Fibroblast of villous mesenchyme (primary cell): Measurements from ENCODE around the gene PCBP3. TPM values are rescaled to one million over a fixed set of nuclear protein-coding genes. Genes with fewer than 3 reads are reported as not detected.

Experiments
- DNase-seq: peaks from one replicate; pipeline ENCODE4 v3.0.0-alpha.2; 2010; ENCODE audit warnings: low read depth
- H3K4me3 ChIP-seq: 2 replicates; pipeline ENCODE4 v1.5.1; 2011; ENCODE audit warnings: low read depth, mild to moderate bottlenecking, low read length
- CTCF ChIP-seq: IDR thresholded peaks from 2 replicates; pipeline ENCODE4 v1.5.1; 2012; ENCODE audit warnings: low read depth, mild to moderate bottlenecking, low read length; ENCODE audit not compliant: insufficient read depth
- total RNA-seq: library from RNA; depleted of rRNA; stranded (reverse); fragments of >200 nt; gene quantifications from 2 replicates; pipeline ENCODE4 v1.2.3, GENCODE V29; 2012

The PCBP3 gene
- total RNA-seq: 1.3 and 2.9 TPM in 2 replicates

- TF ChIP-seq CTCF: no peak
- DNase-seq: peak; percentile 94
- peak within 1 kb of the TSS; percentile 55 for H3K4me3 ChIP-seq
These were observed at the start of gene PCBP3 for GRCh38 chr21:45643021-45643980. PCBP3 (plus strand) TSS chr21:45643725; CDS start chr21:45850086, 206,361 bp downstream.

GRCh38 chr21:45594721-45595489 is 48.6 kb upstream of the PCBP3 start:
- H3K4me3 ChIP-seq: no peak overlapping the region
- no peak for DNase-seq
- TF ChIP-seq CTCF: no peak

DNA sequence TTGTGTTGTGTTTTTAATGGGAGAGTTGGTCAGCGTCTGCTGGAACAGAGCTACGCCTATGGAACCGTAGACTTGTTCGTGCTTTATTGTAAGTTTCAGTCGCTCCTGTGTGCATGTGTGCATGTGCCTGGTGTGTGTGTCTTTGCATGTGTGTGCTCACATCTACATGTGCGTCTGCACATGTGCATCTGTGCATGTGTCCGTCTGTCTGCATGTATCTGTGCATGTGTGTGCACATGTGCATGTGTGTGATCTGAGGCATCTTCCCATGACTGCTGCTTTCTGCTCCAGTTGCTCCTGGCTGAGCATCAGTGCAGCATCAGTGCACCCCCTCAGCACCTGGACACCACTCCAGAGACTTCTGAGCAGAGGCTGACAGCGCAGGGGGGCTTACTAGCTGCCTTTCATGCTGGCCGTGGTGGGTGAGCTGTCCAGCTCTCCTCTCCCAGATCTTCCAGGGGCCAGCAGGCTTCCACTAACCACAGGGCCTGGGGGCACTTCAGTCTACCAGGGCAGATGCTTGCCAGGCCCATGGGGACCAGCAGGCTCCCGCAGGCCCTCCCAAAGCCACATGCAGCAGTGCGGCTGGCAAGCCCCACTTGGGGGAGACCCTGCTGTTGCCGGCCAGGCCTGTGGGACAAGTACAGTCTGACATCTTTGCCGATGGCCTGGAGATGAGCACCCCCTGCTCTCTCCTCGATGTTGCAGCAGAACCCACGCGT is 47.8 kb upstream of the PCBP3 start:
- DNase-seq: no peak
- H3K4me3 ChIP-seq: no peak overlapping the region
- no peak for TF ChIP-seq CTCF

- no peak overlapping the region for H3K4me3 ChIP-seq
- peak; percentile 89 for TF ChIP-seq CTCF
- DNase-seq: peak; percentile 51
These were observed 46.7 kb upstream of the PCBP3 start for GRCh38 chr21:45596704-45597318.

DNA sequence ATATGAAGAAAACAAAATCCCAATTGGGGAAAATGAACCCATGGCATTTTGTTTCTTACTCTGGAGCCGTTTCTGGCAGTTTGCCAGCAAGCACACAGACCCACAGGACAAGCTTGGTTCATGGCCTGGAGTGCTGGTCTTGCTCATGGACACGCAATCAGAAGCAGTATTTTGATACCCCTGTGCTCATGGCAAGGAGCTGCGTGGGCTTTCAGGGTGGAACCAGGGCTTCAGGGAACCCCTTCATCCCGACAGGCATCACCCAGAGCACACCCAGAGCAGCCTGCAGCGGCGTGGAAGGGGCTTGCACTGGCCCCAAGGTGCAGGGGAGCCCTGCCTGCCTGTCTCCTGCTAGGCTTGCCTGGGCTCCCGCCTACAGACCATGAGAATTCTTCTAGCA is 45.4 kb upstream of the PCBP3 start:
- H3K4me3 ChIP-seq: no peak overlapping the region
- TF ChIP-seq CTCF: no peak
- no peak for DNase-seq

- no peak for DNase-seq
- H3K4me3 ChIP-seq: no peak overlapping the region
- no peak for TF ChIP-seq CTCF
These were observed 44.9 kb upstream of the PCBP3 start for GRCh38 chr21:45598666-45599065.
